GM18951 (cell line): Measurements from ENCODE around the gene BEST2.

Experiments
- POLR2A ChIP-seq: IDR thresholded peaks from 4 replicates; pipeline ENCODE4 v1.6.1; 2011; ENCODE audit warnings: mild to moderate bottlenecking; ENCODE audit not compliant: insufficient read length, insufficient read depth; ENCODE audit errors: extremely low read depth
- in situ Hi-C: fragments of 300-500 bp; cut with MboI; formaldehyde crosslinking; loops from one replicate; pipeline ENCODE4 v1.12.0; 2022; ENCODE audit warnings: low sequenced_read_pairs, mixed read lengths, inconsistent platforms; ENCODE audit not compliant: unreplicated experiment

The BEST2 gene

GRCh38 chr19:12782174-12782423, 30.5 kb downstream of the BEST2 start:
- no peak for TF ChIP-seq POLR2A
- in situ Hi-C loops, result no loop called here

- in situ Hi-C loops, result no loop called here
- TF ChIP-seq POLR2A, result peak; percentile 59
These were observed 31.1 kb downstream of the BEST2 start for GRCh38 chr19:12782424-12783290.

DNA sequence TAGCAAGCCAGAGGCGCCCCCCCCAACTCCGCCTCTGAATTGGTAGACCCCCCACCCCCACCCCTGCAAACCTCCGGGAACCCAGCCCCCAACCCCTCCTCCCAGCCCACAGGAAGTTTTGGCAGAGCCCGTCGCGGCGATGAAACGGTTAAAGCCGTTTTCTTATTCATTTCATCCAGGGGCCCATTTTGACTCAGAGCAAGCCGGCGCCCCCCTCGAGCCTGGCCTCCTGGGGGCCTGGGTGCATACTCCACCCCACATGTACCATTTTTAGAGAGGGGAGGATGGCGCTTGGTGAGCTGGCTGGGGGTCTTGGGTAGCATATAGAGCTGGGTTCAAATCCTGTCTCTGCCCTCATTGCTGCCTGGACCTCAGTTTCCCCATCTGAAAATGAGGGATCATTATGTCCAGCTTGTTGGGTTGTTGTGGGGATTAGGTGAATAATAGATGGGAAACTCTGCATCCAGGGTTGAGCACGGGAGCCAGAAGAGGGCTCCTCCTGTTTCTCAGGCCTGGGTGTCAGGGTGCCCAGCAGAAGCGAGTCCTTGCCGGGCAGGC, 31.8 kb downstream of the BEST2 start:
- in situ Hi-C loops, result no loop called here
- peak; percentile 15 for TF ChIP-seq POLR2A

- in situ Hi-C loops, result no loop called here
- no peak for TF ChIP-seq POLR2A
These were observed 32.3 kb downstream of the BEST2 start for GRCh38 chr19:12783849-12784393.

DNA sequence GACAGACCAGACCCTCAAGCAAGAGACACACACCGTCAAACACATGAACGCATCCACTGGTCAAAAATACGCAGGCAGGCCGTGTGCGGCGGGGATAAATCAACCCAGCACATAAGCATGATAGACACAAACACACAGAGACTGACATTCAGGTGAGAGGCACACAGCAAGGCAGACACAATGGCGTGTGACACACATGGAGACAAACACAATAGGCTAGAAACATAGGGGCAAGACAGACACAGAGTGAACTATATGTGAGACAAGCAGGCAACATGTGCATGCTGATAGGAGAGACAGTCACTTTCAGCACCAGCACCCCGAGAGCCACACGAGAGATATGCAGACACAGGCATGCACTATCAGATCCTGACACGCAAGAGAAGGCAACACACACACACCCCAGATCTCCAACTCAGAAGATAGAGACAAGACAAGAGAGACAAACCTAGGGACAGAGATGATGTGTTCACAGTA, 32.8 kb downstream of the BEST2 start:
- no peak for TF ChIP-seq POLR2A
- in situ Hi-C loops, result no loop called here

- in situ Hi-C loops, result no loop called here
- TF ChIP-seq POLR2A, result no peak
These were observed 33.4 kb downstream of the BEST2 start for GRCh38 chr19:12784871-12785430.

- TF ChIP-seq POLR2A, result no peak
- in situ Hi-C loops, result no loop called here
These were observed 33.9 kb downstream of the BEST2 start for GRCh38 chr19:12785431-12786031.

- in situ Hi-C loops, result no loop called here
- peak; percentile 28 for TF ChIP-seq POLR2A
These were observed 34.7 kb downstream of the BEST2 start for GRCh38 chr19:12786141-12786870.

GRCh38 chr19:12786952-12787351, 35.4 kb downstream of the BEST2 start:
- in situ Hi-C loops, result no loop called here
- no peak for TF ChIP-seq POLR2A

GRCh38 chr19:12787458-12787857, 35.9 kb downstream of the BEST2 start:
- TF ChIP-seq POLR2A, result no peak
- in situ Hi-C loops, result no loop called here

- in situ Hi-C loops, result no loop called here
These were observed 36.6 kb downstream of the BEST2 start for GRCh38 chr19:12788042-12788681.

GRCh38 chr19:12788682-12789097, 37.1 kb downstream of the BEST2 start:
- peak; percentile 57 for TF ChIP-seq POLR2A
- in situ Hi-C loops, result no loop called here

More at GRCh38 chr19:12788042-12788681, 36.6 kb downstream of the BEST2 start:
- no peak for TF ChIP-seq POLR2A
